GM12874 (cell line): ENCODE results near the gene MBOAT2.

Source experiments
- TF ChIP-seq, protein P1 (sequence below): IDR thresholded peaks from 2 replicates; pipeline ENCODE4 v1.5.1; 2011; ENCODE audit warnings: low read depth, mild to moderate bottlenecking, control low read depth, low read length, moderate library complexity; ENCODE audit not compliant: insufficient read depth

MBOAT2 gene

DNA sequence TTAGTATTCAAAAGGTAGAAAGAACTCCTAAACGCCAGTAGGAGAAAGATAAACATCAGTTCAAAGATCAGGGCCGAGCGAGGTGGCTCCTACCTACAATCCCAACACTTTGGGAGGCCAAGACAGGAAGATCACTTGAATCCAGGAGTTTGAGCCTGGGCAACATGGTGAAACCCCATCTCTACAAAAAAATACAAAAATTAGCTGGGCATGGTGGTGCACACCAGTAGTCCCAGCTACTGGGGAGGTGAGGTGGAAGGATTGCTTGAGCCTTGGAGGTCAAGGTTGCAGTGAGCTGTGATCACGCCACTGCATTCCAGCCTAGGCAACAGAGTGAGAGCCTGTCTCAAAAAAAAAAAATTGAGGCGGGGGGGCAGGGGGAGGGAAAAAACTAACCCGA, 40.6 kb downstream of the MBOAT2 start:
- TF ChIP-seq, protein P1, sequence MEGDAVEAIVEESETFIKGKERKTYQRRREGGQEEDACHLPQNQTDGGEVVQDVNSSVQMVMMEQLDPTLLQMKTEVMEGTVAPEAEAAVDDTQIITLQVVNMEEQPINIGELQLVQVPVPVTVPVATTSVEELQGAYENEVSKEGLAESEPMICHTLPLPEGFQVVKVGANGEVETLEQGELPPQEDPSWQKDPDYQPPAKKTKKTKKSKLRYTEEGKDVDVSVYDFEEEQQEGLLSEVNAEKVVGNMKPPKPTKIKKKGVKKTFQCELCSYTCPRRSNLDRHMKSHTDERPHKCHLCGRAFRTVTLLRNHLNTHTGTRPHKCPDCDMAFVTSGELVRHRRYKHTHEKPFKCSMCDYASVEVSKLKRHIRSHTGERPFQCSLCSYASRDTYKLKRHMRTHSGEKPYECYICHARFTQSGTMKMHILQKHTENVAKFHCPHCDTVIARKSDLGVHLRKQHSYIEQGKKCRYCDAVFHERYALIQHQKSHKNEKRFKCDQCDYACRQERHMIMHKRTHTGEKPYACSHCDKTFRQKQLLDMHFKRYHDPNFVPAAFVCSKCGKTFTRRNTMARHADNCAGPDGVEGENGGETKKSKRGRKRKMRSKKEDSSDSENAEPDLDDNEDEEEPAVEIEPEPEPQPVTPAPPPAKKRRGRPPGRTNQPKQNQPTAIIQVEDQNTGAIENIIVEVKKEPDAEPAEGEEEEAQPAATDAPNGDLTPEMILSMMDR, result no peak

DNA sequence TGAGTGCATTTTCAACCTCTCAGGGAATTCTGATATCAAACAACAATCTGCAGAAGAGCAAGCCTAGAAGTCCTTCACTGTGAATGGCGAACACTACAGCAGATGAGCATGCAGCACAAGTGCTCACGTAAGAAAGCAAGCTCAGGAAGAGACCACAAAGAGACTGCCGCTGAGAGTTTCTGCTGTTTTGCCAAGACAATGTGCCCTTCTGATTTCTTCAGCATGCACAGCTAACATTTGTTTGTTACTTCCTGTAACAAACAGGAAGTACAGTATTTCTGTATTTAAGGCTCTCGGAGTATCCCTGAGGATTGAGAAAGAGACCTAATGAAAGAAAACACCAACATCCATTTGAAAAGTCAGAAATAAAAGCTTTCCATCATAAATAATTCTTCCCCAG, 45.9 kb downstream of the MBOAT2 start:
- TF ChIP-seq, protein P1, result no peak

DNA sequence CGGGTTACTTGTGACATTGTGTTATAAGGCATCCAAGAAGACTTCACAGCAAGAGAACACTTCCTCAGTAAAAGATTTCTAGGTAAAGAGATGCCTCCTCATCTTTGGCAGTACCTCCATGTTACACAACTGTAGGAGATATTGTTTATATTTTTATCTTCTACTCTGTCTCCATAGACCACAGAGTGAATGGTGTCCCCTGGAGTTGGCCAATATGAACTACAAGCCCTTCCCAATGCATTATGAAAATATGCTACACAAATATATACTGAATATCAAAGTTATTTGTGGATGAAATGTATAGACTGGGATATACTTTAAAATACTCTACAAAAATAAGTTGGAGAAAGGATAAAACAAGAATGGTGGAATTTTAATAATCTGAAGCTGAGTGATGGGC, 46.7 kb downstream of the MBOAT2 start:
- TF ChIP-seq, protein P1, result no peak

DNA sequence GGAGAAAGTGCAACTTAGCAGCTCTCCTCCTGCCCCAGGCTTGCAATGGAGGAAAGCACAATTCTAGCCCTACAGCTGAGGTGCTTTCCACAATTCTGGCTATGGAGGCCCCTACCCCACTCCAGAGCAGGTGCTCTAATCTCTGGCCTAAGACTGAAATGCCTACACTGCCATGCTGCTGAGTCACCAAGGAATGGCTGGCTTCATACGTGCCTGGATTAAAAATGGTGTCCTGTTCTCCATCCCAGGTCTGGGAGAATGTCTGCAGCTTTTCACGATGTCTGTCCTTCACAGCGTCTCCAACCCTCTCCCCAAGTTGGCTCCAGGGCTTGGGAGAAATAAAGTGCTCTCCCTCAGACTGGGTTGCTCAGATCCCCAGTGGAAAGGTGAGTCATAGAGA, 48.5 kb downstream of the MBOAT2 start:
- TF ChIP-seq, protein P1, result no peak

DNA sequence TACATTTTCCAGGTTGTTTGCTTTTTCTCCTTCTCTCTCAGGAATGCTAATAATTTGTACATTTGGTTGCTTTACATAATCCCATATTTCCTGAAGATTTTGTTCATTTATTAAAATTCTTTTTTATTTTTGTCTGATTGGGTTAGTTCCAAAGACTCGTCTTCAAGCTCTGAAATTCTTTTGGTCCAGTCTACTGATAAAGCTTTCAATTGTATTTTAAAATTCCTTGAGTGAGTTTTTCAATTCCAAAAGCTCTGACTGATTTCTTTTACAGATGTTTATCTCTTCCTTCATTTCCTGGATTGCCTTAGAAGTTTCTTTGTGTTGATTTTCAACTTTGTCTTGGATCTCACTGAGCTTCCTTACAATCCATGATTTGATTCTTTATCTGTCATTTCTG, 50.0 kb downstream of the MBOAT2 start:
- TF ChIP-seq, protein P1, result no peak

DNA sequence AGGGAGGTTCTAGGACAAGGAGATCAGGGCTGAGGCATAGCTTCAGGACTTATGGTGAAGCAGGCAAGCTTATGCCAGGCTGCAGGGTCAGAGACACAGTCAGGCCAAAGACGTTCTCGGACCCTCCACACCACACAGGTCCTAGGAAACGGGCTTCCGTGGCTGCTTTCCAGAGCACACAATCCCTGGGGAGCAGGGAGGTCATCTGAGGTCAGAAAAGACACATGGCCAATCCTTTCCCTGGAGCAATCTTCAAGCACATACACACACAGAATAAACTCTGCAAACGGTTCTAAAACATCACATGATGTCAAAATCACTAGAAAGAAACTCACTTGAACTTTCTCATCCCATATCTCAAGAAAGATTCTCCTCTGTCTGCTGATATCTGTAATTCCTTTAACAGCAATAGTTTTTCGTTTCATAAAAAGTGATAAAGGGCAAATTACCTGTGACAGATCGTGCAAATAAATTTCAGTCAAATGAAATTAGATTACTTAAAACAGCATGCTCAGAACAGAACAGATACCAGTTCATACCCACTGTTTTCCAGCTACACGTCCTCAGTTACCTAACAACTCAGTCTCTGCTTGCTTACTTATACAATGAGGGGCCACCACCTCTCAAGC, 63.9 kb downstream of the MBOAT2 start:
- TF ChIP-seq, protein P1, result no peak

DNA sequence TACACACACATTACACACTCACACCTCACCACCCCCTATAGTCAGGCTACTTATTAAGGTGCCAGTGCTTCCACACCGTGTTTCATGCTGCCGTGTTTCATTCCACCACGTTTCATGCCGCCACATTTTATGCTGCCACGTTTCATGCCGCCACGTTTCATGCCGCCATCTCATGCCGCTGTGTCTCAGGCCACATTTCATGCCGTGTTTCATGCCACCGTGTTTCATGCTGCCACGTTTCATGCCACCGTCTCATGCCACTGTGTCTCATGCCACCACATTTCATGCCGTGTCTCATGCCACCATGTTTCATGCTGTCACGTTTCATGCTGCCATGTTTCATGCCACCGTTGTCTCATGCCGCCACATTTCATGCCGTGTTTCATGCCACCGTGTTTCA, 65.1 kb downstream of the MBOAT2 start:
- TF ChIP-seq, protein P1, result no peak
